HG03571 (cell line): ENCODE data around the gene TALDO1.

ENCODE experiments used
- ATAC-seq: cut with Tn5 transposase; IDR thresholded peaks from one replicate; pipeline ENCODE4 v1.9.1; 2021; ENCODE audit not compliant: unreplicated experiment

Gene TALDO1

GRCh38 chr11:747158-748006 is at the start of gene TALDO1:
TALDO1 (plus strand) TSS chr11:747464; CDS start chr11:747482, 18 bp downstream.
- peak; percentile 89 for ATAC-seq

GRCh38 chr11:697811-698311 is 49.4 kb upstream of the TALDO1 start:
- no peak for ATAC-seq

- no peak for ATAC-seq
These were observed 48.7 kb upstream of the TALDO1 start for GRCh38 chr11:698493-699115.

- no peak for ATAC-seq
These were observed 48.2 kb upstream of the TALDO1 start for GRCh38 chr11:699116-699508.

GRCh38 chr11:699753-700152 is 47.5 kb upstream of the TALDO1 start:
- no peak for ATAC-seq

GRCh38 chr11:701741-702461 is 45.4 kb upstream of the TALDO1 start:
- no peak for ATAC-seq

- no peak for ATAC-seq
These were observed 44.5 kb upstream of the TALDO1 start for GRCh38 chr11:702462-703461.

- no peak for ATAC-seq
These were observed 43.8 kb upstream of the TALDO1 start for GRCh38 chr11:703506-703905.

- no peak for ATAC-seq
These were observed 43.0 kb upstream of the TALDO1 start for GRCh38 chr11:704228-704674.

GRCh38 chr11:704781-705645 is 42.3 kb upstream of the TALDO1 start:
- ATAC-seq, result no peak

- no peak for ATAC-seq
These were observed 41.4 kb upstream of the TALDO1 start, which contains the start of gene EPS8L2 for GRCh38 chr11:705646-706438. EPS8L2 (plus strand) TSS chr11:706231; CDS start chr11:709408, 3,177 bp downstream.

- ATAC-seq, result no peak
These were observed 40.8 kb upstream of the TALDO1 start for GRCh38 chr11:706439-706956.

GRCh38 chr11:706957-707816 is 40.1 kb upstream of the TALDO1 start:
- no peak for ATAC-seq

GRCh38 chr11:707817-708420 is 39.3 kb upstream of the TALDO1 start:
- ATAC-seq, result no peak

GRCh38 chr11:708511-708910 is 38.8 kb upstream of the TALDO1 start:
- no peak for ATAC-seq

- ATAC-seq, result no peak
These were observed 37.9 kb upstream of the TALDO1 start for GRCh38 chr11:709109-709997.
